SK-N-SH treated with all-trans-retinoic acid at 6 μM for 48 hours (cell line): ENCODE data around the gene FCAR.
A peak's percentile ranks its signal among the peaks of the same experiment; 100 is the strongest.

Source experiments
- ATAC-seq: fragments of 200-7000 bp; cut with Tn5 transposase; 3 replicates; pipeline ENCODE4 v1.9.1; 2020; ENCODE audit warnings: mild to moderate bottlenecking, moderate library complexity
- ARNTL ChIP-seq: fragments of 450-650 bp; formaldehyde crosslinking; IDR thresholded peaks from 2 replicates; pipeline ENCODE4 v1.5.0; 2020; ENCODE audit warnings: low read depth, mild to moderate bottlenecking, moderate library complexity, borderline replicate concordance
- BACH2 ChIP-seq: fragments of 250-450 bp; sonication (Bioruptor Pico); IDR thresholded peaks from 2 replicates; pipeline ENCODE4 v1.9.0; 2021; ENCODE audit warnings: mild to moderate bottlenecking, borderline replicate concordance
- CSDC2 ChIP-seq: fragments of 250-450 bp; sonication (Bioruptor Pico); IDR thresholded peaks from 2 replicates; pipeline ENCODE4 v1.5.0; 2020; ENCODE audit warnings: mild to moderate bottlenecking, moderate library complexity
- ESRRG ChIP-seq: fragments of 250-450 bp; sonication (Bioruptor Pico); IDR thresholded peaks from 2 replicates; pipeline ENCODE4 v1.6.1; 2021; ENCODE audit warnings: mild to moderate bottlenecking
- GLIS3 ChIP-seq: fragments of 250-450 bp; sonication (Bioruptor Pico); IDR thresholded peaks from 2 replicates; pipeline ENCODE4 v1.5.0; 2020; ENCODE audit warnings: mild to moderate bottlenecking, moderate library complexity
- ISL1 ChIP-seq: fragments of 250-450 bp; sonication (Bioruptor Pico); IDR thresholded peaks from 2 replicates; pipeline ENCODE4 v2.1.2; 2022; ENCODE audit warnings: mild to moderate bottlenecking, moderate library complexity
- OSR1 ChIP-seq: fragments of 250-450 bp; sonication (Bioruptor Pico); IDR thresholded peaks from 2 replicates; pipeline ENCODE4 v1.8.0; 2022; ENCODE audit warnings: moderate library complexity, mild to moderate bottlenecking, inconsistent platforms
- POU6F1 ChIP-seq: fragments of 250-450 bp; sonication (Bioruptor Pico); IDR thresholded peaks from 2 replicates; pipeline ENCODE4 v1.8.0; 2021; ENCODE audit warnings: low read depth, mild to moderate bottlenecking, moderate library complexity, borderline replicate concordance
- PPARA ChIP-seq: fragments of 250-450 bp; sonication (Bioruptor Pico); IDR thresholded peaks from 2 replicates; pipeline ENCODE4 v1.5.0; 2020; ENCODE audit warnings: mild to moderate bottlenecking, borderline replicate concordance
- RARB ChIP-seq: fragments of 250-450 bp; sonication (Bioruptor Pico); IDR thresholded peaks from 2 replicates; pipeline ENCODE4 v1.8.0; 2021; ENCODE audit warnings: mild to moderate bottlenecking, moderate library complexity
- SNAI2 ChIP-seq: fragments of 250-450 bp; sonication (Bioruptor Pico); IDR thresholded peaks from 2 replicates; pipeline ENCODE4 v1.5.0; 2020; ENCODE audit warnings: mild to moderate bottlenecking, moderate library complexity
- TCF4 ChIP-seq: fragments of 250-450 bp; sonication (Bioruptor Pico); IDR thresholded peaks from 2 replicates; pipeline ENCODE4 v1.8.0; 2021; ENCODE audit warnings: mild to moderate bottlenecking, moderate library complexity, borderline replicate concordance
- TOX ChIP-seq: fragments of 250-450 bp; sonication (Bioruptor Pico); IDR thresholded peaks from 2 replicates; pipeline ENCODE4 v1.8.0; 2021; ENCODE audit warnings: mild to moderate bottlenecking, moderate library complexity, borderline replicate concordance
- TSHZ2 ChIP-seq: fragments of 250-450 bp; sonication (Bioruptor Pico); IDR thresholded peaks from 2 replicates; pipeline ENCODE4 v1.5.0; 2020; ENCODE audit warnings: mild to moderate bottlenecking, moderate library complexity
- ZC3H10 ChIP-seq: fragments of 250-450 bp; sonication (Bioruptor Pico); IDR thresholded peaks from 2 replicates; pipeline ENCODE4 v1.5.1; 2021; ENCODE audit warnings: mild to moderate bottlenecking, moderate library complexity
- ZFP3 ChIP-seq: fragments of 250-450 bp; sonication (Bioruptor Pico); IDR thresholded peaks from 2 replicates; pipeline ENCODE4 v1.5.0; 2020; ENCODE audit warnings: mild to moderate bottlenecking, moderate library complexity
- ZFP30 ChIP-seq: fragments of 450-650 bp; formaldehyde crosslinking; IDR thresholded peaks from 2 replicates; pipeline ENCODE4 v1.5.0; 2022; ENCODE audit warnings: mild to moderate bottlenecking, moderate library complexity
- ZNF565 ChIP-seq: fragments of 450-650 bp; formaldehyde crosslinking; conservative IDR thresholded peaks from 2 replicates; pipeline ENCODE4 v1.5.0; 2020; ENCODE audit warnings: low read depth, mild to moderate bottlenecking, moderate library complexity
- ZNF70 ChIP-seq: fragments of 450-650 bp; formaldehyde crosslinking; IDR thresholded peaks from 2 replicates; pipeline ENCODE4 v1.5.0; 2020; ENCODE audit warnings: mild to moderate bottlenecking, moderate library complexity
- ZNF8 ChIP-seq: fragments of 450-650 bp; formaldehyde crosslinking; IDR thresholded peaks from 2 replicates; pipeline ENCODE4 v1.5.0; 2020; ENCODE audit warnings: mild to moderate bottlenecking, moderate library complexity
- TF ChIP-seq, protein P1 (sequence below): fragments of 250-450 bp; sonication (Bioruptor Pico); IDR thresholded peaks from 2 replicates; pipeline ENCODE4 v1.8.0; 2020; ENCODE audit warnings: mild to moderate bottlenecking, moderate library complexity, borderline replicate concordance
- TF ChIP-seq, protein P2 (sequence below): fragments of 250-450 bp; sonication (Bioruptor Pico); IDR thresholded peaks from 2 replicates; pipeline ENCODE4 v1.5.1; 2021; ENCODE audit warnings: mild to moderate bottlenecking, moderate library complexity
- TF ChIP-seq, protein P3 (sequence below): fragments of 250-450 bp; sonication (Bioruptor Pico); IDR thresholded peaks from 2 replicates; pipeline ENCODE4 v1.5.1; 2020; ENCODE audit warnings: low read depth, mild to moderate bottlenecking, moderate library complexity

Gene FCAR

DNA sequence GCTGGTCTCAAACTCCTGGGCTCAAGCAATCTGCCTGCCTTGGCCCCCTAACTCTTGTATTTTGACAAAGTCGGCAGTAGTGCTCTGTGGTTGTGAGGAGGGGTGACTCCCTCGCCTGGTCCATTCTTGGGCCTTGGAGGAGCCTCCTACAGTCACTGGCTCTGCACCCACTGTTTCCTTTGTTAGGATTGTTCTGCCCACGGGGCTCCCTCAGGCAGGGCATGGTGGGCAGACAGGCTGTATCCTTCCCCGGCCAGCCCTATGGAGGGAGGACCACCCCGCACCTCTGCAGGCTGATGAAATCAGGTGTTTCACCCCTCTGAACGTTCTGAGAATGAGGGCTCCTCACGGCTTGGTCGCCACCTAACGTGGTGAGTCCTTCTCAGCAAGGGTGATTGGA, 9.2 kb downstream of the FCAR start:
- peak; percentile 28; the same call in 1 of the 3 replicates for ATAC-seq
- TF ChIP-seq ZNF70 (CRISPR knock-in tag) (no peak), ZFP3 (CRISPR knock-in tag) (no peak), ESRRG (CRISPR knock-in tag) (no peak), SNAI2 (CRISPR knock-in tag) (no peak), TSHZ2 (CRISPR knock-in tag) (no peak), PPARA (CRISPR knock-in tag) (no peak), ZFP30 (no peak), CSDC2 (no peak), RARB (CRISPR knock-in tag) (no peak), ZC3H10 (CRISPR knock-in tag) (no peak), ZNF565 (CRISPR knock-in tag) (no peak), BACH2 (CRISPR knock-in tag) (no peak)
- TF ChIP-seq, protein P1, sequence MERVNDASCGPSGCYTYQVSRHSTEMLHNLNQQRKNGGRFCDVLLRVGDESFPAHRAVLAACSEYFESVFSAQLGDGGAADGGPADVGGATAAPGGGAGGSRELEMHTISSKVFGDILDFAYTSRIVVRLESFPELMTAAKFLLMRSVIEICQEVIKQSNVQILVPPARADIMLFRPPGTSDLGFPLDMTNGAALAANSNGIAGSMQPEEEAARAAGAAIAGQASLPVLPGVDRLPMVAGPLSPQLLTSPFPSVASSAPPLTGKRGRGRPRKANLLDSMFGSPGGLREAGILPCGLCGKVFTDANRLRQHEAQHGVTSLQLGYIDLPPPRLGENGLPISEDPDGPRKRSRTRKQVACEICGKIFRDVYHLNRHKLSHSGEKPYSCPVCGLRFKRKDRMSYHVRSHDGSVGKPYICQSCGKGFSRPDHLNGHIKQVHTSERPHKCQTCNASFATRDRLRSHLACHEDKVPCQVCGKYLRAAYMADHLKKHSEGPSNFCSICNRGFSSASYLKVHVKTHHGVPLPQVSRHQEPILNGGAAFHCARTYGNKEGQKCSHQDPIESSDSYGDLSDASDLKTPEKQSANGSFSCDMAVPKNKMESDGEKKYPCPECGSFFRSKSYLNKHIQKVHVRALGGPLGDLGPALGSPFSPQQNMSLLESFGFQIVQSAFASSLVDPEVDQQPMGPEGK (CRISPR knock-in tag) = no peak

- no peak for TF ChIP-seq TCF4 (CRISPR knock-in tag)
- TF ChIP-seq PPARA (CRISPR knock-in tag) = no peak
- no peak for TF ChIP-seq ZNF565 (CRISPR knock-in tag)
- TF ChIP-seq ZC3H10 (CRISPR knock-in tag) = no peak
- TF ChIP-seq ZNF8 = no peak
- no peak for TF ChIP-seq RARB (CRISPR knock-in tag)
- no peak for TF ChIP-seq CSDC2
- no peak for TF ChIP-seq SNAI2 (CRISPR knock-in tag)
- TF ChIP-seq TOX = no peak
- TF ChIP-seq GLIS3 = no peak
- TF ChIP-seq ISL1 (CRISPR knock-in tag) = no peak
- no peak for TF ChIP-seq BACH2 (CRISPR knock-in tag)
- TF ChIP-seq, protein P2, sequence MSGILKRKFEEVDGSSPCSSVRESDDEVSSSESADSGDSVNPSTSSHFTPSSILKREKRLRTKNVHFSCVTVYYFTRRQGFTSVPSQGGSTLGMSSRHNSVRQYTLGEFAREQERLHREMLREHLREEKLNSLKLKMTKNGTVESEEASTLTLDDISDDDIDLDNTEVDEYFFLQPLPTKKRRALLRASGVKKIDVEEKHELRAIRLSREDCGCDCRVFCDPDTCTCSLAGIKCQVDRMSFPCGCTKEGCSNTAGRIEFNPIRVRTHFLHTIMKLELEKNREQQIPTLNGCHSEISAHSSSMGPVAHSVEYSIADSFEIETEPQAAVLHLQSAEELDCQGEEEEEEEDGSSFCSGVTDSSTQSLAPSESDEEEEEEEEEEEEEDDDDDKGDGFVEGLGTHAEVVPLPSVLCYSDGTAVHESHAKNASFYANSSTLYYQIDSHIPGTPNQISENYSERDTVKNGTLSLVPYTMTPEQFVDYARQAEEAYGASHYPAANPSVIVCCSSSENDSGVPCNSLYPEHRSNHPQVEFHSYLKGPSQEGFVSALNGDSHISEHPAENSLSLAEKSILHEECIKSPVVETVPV (CRISPR knock-in tag) = no peak
- TF ChIP-seq, all 23 proteins: peak for 0
Observed at GRCh38 chr19:54888239-54888638, 14.2 kb downstream of the FCAR start.

GRCh38 chr19:54889566-54889965, 15.5 kb downstream of the FCAR start:
- ATAC-seq = no peak
- no peak for TF ChIP-seq RARB (CRISPR knock-in tag)
- TF ChIP-seq ZNF70 (CRISPR knock-in tag) = no peak
- no peak for TF ChIP-seq TCF4 (CRISPR knock-in tag)
- TF ChIP-seq ZNF8 = no peak
- no peak for TF ChIP-seq ZC3H10 (CRISPR knock-in tag)
- no peak for TF ChIP-seq ARNTL
- TF ChIP-seq OSR1 (CRISPR knock-in tag) = no peak
- TF ChIP-seq, protein P1 (CRISPR knock-in tag) = no peak
- TF ChIP-seq PPARA (CRISPR knock-in tag) = no peak
- no peak for TF ChIP-seq TSHZ2 (CRISPR knock-in tag)
- TF ChIP-seq, protein P3, sequence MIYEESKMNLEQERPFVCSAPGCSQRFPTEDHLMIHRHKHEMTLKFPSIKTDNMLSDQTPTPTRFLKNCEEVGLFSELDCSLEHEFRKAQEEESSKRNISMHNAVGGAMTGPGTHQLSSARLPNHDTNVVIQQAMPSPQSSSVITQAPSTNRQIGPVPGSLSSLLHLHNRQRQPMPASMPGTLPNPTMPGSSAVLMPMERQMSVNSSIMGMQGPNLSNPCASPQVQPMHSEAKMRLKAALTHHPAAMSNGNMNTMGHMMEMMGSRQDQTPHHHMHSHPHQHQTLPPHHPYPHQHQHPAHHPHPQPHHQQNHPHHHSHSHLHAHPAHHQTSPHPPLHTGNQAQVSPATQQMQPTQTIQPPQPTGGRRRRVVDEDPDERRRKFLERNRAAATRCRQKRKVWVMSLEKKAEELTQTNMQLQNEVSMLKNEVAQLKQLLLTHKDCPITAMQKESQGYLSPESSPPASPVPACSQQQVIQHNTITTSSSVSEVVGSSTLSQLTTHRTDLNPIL = no peak
- no peak for TF ChIP-seq GLIS3
- TF ChIP-seq POU6F1 (CRISPR knock-in tag) = no peak

More at GRCh38 chr19:54888239-54888638, 14.2 kb downstream of the FCAR start:
- ATAC-seq = no peak
